ENCODE data around the gene KDM4C.

The KDM4C gene

DNA sequence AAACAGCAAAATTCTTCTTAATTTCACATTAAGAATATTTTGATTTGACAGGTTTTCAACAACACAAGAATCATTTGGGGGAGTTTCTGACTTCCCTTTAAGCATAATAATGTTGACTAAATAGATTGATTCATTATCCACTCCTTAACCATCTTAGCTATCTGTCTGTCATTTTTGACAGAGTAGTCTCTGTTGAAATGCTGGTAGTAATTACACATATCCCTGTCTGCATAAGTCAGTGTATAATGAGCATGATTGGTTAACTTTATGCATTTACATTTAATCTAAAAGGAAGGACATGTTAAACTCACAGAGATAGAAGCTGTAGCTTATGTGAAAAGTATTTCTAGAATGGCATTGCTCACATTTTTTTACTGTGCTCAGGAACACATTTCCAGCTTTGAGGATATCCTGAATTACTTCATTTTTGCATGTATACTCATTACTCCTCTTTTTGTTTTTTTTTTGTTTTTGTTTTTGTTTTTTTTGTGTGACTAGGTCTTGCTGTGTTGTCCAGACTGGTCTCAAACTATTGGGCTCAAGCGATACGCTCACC is 385.9 kb downstream of the KDM4C start:
- no peak for DNase-seq (ENCODE audit: low spot score)

DNA sequence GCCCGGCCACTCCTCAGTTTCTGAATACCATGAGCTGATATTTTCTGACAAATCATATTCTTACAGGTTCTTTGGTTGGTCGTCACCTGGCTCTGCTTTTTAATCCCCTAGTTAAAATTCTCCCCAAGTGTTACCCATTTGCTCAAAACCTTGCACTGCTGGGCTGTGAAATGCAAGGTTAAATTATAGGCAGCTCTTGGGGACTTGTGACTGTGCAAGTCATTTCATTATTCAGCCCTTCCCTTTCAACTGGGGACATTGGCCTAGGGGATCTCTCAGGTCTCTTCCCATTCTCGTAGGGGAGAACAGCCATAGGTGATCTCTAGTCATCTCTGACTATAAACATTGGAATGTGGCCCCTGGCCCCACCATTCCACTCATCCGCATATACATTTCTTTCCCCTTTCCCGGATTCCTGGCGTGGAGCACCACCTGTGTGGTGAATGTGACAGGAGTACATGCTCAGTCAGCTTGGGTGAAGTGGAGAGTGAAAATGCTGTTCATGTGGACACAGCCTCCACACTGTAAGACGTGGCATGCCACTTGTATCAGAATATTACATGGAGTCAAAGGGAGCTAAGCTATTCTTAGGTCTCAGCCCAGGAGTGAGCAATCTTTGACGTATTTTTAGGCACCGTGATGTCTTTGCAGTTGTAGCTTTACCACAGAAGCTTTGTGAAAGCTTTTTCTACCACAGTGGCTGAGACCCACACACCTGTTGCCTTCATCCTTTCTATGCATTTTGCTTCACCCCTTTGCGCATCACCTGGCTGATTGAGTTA is 386.7 kb downstream of the KDM4C start:
- no peak for DNase-seq (ENCODE audit: low spot score)

DNA sequence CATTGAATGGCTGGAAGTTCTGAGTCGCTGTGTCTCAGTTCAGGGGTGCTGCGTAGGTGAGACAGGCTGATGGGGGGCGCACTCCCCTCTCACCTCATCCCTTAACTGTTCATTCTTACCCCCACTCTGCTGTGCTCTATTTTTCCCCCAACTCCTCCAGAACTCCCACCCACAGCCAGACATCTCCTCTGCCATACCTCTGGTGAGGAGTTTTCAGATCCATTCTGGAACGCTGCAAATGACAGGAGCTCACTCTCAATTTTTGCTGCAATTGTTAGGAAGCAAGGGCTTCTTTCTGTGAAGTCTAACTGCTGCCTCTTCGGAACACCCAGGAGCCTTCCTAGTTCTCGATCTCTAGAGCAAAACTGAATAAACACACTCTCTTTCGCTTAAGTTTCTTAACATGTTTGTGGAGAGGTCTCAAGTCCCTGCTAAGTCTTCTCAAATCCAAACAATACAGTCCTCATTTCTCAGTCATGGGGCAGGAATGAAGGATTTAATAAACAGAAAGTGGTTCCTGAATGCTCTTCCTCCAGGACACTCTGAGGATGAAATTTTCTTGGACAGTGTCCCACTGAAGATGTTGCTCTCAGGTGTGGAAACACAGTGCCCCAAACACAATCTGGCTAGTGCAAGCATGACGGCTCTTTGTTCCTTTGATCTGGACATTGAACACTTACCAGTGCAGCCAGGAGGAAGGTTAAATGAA is 387.7 kb downstream of the KDM4C start:
- DNase-seq (ENCODE audit: low spot score), result no peak

DNA sequence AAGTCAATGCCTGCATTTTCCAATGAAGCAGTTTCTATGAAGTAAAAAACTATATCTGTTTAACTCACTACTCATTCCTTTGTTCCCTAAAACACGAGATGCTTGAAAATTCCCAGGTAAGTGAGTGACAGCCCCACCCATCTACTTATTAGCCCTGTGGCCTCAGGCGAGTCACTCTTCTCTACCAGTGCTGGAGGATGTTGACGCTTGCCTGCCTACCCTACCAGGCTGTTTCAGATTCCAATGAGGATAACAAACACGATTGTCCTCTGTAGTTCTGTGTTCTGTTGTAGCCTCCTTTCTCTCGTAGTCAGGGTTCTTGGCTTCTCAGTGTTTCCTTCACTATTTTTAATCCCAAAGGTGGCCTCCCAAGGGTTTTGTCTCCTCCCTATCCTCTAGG is 388.8 kb downstream of the KDM4C start:
- no peak for DNase-seq (ENCODE audit: low spot score)

DNA sequence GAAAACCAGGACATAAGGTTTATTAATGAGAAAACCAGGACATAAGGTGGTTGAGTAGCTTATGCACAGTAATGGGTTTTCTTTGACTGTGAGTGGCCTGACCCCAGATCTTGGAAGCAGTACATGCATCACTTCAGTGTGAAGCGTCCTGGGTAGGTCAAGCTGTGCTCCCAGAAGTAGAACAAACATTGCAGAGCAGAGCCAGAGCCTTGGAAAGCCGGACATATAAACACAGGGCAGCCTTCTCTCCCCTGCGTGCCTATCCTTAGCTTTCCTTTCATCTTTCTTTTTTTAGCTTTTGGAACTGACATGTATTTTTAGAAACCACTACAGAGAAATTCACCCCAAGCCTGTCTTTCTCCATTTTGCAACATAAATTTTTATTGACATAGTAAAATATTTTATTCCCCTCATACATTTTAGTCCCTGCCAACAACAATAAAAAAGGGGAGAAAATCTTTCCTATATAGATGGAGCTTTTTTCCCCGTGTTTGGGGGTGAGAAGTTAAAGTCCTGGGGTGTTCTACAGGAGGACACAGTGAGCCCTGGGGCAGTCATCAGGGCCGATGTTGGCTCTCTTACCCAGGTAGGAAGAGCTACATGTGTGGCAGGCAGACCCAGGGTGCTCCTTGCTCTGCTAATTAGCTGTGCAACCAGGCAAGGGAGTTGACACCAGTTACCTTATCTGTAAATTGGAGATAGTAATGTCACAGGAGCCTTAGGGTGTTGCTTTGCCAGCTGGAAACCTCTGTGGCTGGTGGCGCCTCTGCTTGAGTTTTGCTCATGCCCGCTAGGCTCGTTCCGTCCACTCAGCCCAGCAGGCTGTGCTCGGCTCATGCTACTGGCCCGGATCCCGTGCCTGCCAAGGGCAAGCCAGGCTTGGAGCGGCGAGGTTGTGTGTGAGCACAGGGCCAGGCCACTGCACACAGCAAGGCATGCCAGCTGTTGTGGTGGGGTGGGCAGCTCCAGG is 389.6 kb downstream of the KDM4C start:
- no peak for DNase-seq (ENCODE audit: low spot score)

DNA sequence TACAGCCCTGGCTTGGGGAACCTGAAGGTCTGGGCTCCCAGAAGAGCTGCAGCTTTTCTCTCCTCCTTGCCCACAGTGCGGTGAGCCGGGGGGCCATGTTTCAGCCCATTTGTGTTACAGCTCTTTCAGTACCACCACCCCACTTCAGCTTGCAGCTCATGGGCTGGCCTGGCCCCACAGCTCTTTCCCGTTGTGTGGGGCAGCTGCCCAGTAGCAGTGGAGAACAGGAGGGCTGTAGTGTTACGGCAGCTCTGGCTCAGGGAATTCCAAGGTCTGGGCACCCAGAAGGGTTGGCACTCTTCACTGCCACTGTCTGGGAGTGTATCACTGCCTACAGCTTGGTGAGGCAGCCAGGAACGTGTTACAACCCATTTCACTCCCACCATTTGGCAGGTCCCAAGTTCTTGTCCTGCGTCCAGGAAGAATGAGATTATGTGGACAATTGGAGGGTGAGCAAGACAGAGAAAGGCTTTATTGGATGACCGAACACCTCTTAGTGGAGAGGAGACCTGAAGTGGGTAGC is 390.5 kb downstream of the KDM4C start:
- no peak for DNase-seq (ENCODE audit: low spot score)

DNA sequence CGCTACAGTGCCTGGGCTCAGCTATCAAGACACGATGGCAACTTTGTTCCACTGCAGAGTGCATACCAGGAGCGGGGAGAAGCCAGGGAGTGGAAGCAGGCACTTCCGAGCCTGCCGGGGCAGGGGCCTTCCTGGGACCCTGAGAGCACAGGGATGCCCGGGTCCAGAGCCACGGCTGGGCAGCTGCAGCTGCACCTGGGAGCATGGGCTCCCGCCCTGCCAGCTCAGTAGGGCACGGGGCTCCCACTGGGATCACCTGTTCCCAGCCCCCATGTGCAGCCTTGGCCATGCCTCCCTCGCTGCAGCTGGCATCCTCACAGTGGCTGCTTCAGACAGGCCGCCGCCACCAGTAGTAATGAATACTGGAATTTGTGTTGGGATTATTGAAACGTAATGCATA is 391.5 kb downstream of the KDM4C start:
- DNase-seq (ENCODE audit: low spot score), result no peak

DNA sequence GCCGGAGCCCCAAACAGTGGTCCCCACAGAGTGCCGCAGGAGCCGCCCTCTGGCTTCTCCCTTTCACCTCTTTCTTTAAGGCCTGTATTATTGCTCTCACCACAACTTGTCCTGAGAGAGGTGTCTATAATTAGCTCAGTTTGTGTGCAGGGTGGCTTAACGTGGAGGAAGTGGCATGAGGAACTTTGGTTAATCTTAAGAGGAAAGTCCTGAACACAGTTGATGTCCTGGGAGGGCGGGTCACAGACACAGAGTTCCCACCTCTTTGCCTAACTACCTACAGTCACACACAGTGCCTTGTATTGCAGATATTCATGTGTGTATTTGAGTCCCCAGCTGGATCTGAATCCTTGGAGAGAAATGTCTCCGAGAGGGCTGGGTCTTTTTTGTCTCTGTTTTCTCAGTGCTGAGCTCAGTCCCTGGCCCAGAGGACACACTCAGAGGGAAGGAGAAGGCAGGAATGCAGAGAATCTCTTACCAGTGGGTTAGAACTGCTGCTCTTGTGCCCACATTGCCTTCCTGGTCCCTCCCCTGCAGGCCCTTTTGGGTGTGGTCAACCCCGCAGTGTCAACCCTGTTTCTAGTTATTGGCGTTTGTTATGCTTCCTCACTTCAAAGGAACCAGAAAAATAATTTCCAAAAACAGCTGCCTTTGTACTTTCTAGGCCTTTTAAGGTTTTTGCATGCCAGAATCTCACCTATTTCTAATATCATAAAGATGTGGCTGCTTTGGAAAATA is 392.5 kb downstream of the KDM4C start:
- DNase-seq (ENCODE audit: low spot score), result no peak

DNA sequence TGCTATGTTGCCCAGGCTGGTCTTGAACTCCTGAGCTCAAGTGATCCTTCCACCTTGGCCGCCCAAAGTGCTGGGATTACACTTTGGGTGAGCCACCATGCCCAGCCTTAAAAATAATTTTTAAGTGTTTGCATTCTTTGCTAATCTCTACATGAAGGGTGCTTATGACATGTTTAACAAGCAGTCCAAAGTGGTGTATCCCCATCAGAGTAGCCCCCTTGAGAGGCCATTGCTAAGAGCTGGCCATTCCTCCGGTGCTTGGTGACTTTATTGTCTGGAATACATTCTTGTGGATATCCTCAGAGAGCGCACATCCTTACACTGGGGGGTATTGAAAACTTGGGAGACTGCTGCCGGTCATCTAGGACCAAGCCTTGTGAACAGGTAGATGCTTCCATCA is 395.4 kb downstream of the KDM4C start:
- no peak for DNase-seq (ENCODE audit: low spot score)

DNA sequence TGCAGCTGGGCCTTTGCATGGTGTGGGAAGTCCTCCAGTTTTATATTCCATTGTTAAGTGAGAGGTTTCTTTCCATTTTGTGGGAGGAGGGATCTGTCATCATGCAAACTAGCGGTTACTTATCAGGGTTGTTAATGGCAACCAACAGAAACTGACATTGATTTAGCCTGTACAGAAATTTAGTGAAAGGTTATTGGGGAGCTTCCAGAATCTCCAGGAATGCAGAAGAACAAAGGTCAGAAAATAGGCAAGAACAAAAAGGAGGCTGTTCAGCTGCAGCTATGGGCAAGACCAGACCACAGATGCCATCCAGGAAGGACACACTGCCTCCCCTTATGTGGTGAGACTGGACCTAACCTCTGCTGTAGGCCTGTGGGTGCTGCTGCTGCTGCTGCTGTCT is 395.8 kb downstream of the KDM4C start:
- DNase-seq (ENCODE audit: low spot score), result no peak

DNA sequence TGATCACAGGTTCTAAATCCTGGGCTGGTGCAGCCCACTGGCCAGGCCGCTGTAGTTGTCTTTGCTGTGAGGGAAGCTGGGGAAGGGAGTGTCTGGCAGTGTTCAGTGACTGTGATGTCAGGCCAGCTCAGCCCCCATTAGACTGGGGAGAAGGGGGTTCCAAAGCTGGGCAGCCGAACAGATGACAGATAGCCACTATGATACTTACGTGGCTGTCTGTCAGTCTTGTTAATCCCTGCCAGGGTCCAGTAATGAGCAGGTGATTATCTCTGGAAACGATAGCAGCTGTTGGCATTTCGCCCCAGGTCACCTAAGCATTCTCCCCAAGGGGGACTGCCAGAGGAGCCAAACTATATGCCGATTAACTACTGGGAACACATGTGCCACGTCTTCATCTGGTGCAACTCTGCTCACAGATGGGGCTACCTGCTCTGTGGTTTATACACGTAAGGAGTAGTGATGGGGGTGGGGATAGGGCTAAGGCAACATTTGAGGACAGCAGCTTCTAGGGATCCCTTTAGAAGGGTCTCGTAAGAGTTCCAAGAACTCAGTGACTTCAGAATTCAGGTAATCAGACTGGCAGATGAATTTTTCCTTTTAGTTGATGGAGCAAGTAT is 396.3 kb downstream of the KDM4C start:
- no peak for DNase-seq (ENCODE audit: low spot score)

DNA sequence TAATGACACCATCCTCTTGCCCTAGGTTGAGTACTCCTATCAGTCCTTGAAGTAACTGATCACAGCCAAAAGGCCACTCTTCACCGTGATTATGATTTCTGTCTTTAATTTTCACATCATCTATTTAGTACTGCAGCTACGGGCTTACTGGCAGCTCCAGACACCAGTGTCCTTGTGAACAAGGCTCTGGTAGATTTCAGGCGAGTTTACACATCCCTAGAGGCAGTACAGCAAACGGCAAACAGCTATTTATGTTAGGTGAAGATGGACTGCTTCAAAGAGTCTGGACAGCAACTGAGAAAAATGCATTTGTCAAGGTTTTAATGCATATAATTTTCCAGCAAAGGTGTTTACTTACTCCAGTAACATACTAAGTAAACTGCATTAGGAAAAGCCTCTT is 396.9 kb downstream of the KDM4C start:
- DNase-seq (ENCODE audit: low spot score), result no peak

DNA sequence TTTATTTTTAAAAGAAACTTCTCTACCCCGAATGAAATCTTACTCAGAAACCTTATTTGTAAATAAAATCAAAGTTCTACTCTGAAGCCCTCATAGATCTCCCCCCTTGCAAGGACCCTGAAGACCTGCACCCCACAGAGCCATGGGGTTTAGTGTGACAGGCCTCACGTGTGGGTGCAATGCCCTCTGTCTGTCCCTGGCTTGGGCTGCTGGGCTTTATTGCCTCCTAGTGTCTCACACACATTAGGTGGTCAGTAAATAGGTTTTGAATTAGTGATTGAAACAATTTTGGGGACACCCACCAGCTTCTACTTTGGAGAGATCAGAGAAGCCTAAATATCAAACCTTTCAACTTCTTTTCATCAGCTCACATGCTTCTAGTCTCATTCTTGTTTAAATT is 403.7 kb downstream of the KDM4C start:
- no peak for DNase-seq (ENCODE audit: low spot score)

DNA sequence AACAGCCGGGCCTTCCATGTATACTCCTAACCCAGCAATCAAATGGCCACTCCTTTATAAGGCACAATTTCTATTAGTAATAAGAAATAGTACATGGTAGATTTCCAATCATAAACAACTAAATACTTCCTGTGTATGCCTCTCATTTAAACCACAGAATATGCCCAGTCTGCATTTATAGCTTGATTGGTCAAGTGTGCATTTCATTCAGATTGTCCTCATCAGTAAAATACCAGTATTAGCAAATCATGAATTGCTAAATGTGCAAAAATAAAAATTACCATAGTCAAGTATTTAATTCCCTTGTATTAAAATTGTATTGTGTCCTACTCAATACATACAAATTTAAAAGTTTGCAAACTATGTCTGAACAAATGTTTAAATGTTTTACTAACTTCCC is 406.2 kb downstream of the KDM4C start:
- no peak for DNase-seq (ENCODE audit: low spot score)

DNA sequence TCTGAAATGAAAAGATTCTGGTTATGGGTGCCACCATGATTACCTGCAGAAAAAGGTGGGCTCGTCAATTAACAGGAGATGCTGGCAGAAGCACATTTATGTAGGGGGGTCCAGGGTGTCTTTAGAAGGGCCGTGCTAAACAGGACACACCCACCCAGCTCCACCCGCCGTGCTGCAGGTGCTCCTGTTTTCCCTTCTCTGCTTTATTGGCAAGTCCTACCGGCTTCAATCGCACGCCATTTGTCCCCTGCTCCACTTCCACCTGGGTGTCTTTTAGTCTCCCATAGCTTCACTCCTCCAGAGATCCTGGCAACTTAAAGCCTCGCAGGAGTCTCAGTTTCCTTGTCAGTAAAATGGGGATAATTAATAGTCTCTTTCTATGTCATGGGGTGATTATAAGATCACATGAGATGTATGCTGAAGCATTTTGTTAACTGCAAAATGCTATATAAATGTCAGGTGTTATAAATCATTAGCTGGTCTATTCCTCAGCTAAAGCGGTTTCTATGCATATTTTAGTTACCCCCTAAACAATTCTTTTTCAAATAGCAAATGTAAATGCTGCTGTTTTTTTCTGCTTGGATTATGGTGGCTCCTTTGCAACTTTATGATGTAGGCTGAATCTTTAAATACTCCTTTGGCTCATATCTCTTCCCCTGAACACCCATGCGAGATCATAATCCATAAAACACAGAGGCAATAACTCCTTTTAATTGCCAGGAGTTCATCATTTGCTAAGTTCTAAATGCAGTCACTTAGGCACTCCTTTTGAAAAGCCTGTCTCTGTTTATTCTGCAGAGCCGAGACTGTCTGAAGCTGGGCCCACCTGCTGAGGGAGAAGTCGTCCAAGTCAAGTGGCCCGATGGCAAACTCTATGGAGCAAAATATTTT is 406.9 kb downstream of the KDM4C start:
- no peak for DNase-seq (ENCODE audit: low spot score)

DNA sequence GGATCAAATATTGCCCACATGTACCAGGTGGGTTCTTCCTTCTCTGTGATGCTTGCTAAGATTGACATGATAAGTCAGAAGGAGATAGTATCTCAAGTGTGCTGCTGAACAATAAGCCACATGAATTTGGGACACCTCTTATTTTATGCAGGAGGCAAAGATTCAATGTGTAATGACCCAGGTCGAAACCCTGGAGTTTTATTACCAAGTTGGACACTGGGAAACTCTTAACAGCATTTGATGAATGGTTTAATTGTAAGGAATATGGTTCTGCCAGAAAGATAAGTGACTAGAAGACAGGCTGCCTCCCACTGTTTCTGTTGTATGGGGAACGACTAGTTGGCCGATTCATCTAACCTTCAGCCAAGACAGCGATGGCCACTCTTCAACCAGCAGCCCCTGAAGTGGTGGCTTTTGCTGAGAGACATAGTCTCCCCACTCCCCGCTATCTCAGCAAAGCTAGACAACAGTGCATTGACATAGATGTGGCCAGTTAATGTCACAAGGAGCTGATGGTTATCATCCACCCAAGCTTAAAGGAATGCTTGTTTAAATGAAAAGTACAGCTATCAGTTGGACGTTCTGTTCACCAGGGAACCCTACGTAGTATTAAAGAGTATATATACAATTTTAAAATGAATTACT is 407.7 kb downstream of the KDM4C start:
- no peak for DNase-seq (ENCODE audit: low spot score)

DNA sequence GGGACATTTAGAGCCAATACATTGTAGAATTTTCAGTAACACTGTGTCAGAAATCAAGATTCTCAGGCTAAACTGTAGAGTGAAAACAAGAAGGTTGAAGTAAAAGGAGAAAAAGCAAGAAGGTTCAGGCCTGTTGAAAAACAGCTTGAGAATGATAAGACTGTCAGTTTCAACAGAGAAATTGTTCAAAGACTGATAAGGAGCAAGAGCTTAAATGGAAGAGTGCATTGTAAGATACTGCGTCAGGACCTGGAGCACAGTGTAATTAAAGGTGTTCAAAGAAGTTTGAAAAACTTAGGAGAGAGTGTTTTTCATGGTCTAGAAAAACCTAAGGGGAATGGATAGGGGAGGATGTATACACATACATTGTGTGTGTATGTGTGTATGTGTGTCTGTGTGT is 408.3 kb downstream of the KDM4C start:
- no peak for DNase-seq (ENCODE audit: low spot score)

DNA sequence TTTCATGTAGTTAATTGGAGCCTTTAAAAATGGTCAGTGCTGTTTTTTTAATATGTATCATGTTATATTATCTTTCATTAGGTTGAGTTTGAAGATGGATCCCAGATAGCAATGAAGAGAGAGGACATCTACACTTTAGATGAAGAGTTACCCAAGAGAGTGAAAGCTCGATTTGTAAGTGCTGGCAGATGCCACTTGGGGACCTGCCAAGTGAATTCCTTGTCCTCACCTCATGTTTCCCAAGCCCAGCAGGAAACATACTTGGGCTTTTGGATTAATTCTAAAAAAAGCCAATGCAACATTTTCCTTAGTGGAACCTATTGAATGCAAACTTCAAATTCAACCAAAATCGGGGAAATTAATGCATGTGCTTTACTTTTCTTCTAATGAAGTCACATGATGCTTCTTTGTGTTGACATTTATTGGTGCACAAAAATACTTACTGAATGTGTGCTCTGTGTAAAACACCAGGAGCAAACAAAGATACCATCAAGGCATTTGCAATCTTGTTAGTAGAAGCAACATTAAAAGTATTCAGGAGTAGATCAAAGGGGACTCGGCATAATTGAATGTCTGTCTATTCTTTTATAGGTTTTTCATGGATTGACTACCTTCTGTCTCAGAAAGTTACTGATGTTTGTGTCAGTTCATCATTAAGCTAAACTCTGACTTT is 412.1 kb downstream of the KDM4C start:
- DNase-seq (ENCODE audit: low spot score), result no peak
